Gastrocnemius medialis (tissue), 4 donors: Measurements from ENCODE around the gene LRIG1. TPM values are rescaled to one million over a fixed set of nuclear protein-coding genes. Genes with fewer than 3 reads are reported as not detected.

ENCODE experiments used
- ATAC-seq, 2 donors: fragments of 150-250 bp; one replicate each; pipeline ENCODE4 v1.9.1; 2016
- DNase-seq, 2 donors: peaks; one replicate each; pipeline ENCODE4 v3.0.0-alpha.2; 2019
- H3K27ac ChIP-seq, 4 donors: fragments of 200-600 bp; sonication (generic); 1 replicate in 1 of 4; 2 replicates in 3 of 4; pipeline ENCODE4 v1.5.1; 2016 to 2018; ENCODE audit warnings: mild to moderate bottlenecking in 2 of 4, moderate library complexity in 1 of 4
- H3K27me3 ChIP-seq, 3 donors: fragments of 200-600 bp; sonication (generic) in 2 of 3; 1 replicate in 1 of 3; 2 replicates in 2 of 3; pipeline versions ENCODE4 v1.5.1 to v1.6.0; 2016 to 2019; ENCODE audit warnings: mild to moderate bottlenecking in 1 of 3, moderate library complexity in 1 of 3
- H3K36me3 ChIP-seq, 2 donors: fragments of 200-600 bp; sonication (generic) in 1 of 2; one replicate each; pipeline ENCODE4 v1.5.1; 2017 to 2018
- H3K4me1 ChIP-seq, 2 donors: fragments of 200-600 bp; sonication (generic) in 1 of 2; one replicate each; pipeline ENCODE4 v1.5.1; 2016 to 2017; ENCODE audit warnings: mild to moderate bottlenecking in 2 of 2
- H3K4me3 ChIP-seq, 4 donors: fragments of 200-600 bp; sonication (generic) in 3 of 4; 1 replicate in 1 of 4; 2 replicates in 3 of 4; pipeline ENCODE4 v1.5.1; 2016 to 2019; ENCODE audit warnings: mild to moderate bottlenecking in 2 of 4
- H3K9me3 ChIP-seq, 3 donors: fragments of 200-600 bp; sonication (generic) in 2 of 3; 1 replicate in 1 of 3; 2 replicates in 2 of 3; pipeline ENCODE4 v1.5.1; 2016 to 2019
- POLR2A ChIP-seq, 2 donors: fragments of 450-650 bp; IDR thresholded peaks; one replicate each; pipeline ENCODE4 v1.6.1; 2017; ENCODE audit warnings: antibody characterized with exemption in 2 of 2, mild to moderate bottlenecking in 2 of 2, moderate library complexity in 2 of 2
- in situ Hi-C, 4 donors: fragments of 200-750 bp; cut with MboI; loops; one replicate each; pipeline versions ENCODE4 v1.15.0 to v1.8.0; 2017; ENCODE audit warnings: low sequenced_read_pairs in 4 of 4
- intact Hi-C: fragments of 100-400 bp; cut with DNase I; formaldehyde crosslinking; loops from one replicate; pipeline ENCODE4 v1.15.1; 2023; ENCODE audit warnings: low total_unique reads
- total RNA-seq, 4 donors: library from RNA; depleted of rRNA; stranded (reverse); fragments of >200 nt; gene quantifications; one replicate each; pipeline versions ENCODE4 v1.1.0 to v1.2.3, GENCODE V29; 2016
- TF ChIP-seq, protein P1 (sequence below), 5 experiments: fragments of 450-650 bp in 3 of 5; fragments of 200-600 bp in 2 of 5; sonication (generic) in 2 of 5; IDR thresholded peaks in 4 of 5; conservative IDR thresholded peaks in 1 of 5; 1 replicate in 4 of 5; 2 replicates in 1 of 5; pipeline ENCODE4 v1.5.1; 2016 to 2019; ENCODE audit warnings: antibody characterized with exemption in 5 of 5, mild to moderate bottlenecking in 3 of 5, moderate library complexity in 3 of 5

LRIG1 gene
- total RNA-seq, 4 donors from 2014 or later = 45.3 to 103 (median 58.6) TPM

DNA sequence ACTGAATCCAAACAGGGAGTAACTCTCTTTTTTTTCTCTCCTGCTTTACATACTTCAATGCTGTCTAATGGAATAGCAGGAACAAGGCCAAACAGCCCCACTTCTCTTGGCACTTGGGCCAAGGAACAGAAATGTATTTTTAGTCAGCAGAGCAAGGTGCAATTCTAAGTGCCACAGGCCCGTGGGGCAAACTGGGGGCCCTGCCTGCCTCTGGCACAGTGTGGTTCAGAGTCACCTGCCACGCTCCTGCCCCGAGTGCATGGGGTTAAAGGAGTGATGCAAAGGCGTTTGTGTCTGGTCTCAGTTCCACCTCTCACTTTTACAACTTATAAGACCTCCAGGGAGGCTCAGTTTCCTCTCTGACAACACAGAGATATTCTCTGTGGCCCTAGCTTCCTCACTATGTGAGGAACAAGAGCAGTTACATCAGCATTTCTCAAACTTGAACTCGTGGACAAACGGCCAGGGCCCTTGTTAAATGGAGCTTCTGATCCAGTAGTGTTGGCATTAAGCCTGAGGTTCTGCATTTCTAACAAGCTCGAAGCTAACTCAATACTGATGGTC, 51.3 kb downstream of the LRIG1 start:
- in situ Hi-C loops (no loop called here), intact Hi-C loops (no loop called here)
- no peak for DNase-seq
- Histone ChIP-seq H3K4me3 (no peak overlapping the region), H3K27ac (peak overlapping the region; percentile 84 to 93 (median 92)), H3K4me1 (peaks cover 72 to 73% of the 10 kb centered on the region in 2 donors), H3K36me3 (no peaks in the 10 kb centered on the region), H3K27me3 (no peaks in the 10 kb centered on the region), H3K9me3 (no peaks in the 10 kb centered on the region)
- ATAC-seq = no peak
- no peak for TF ChIP-seq POLR2A (IDR thresholded peaks at IDR 0.05)

DNA sequence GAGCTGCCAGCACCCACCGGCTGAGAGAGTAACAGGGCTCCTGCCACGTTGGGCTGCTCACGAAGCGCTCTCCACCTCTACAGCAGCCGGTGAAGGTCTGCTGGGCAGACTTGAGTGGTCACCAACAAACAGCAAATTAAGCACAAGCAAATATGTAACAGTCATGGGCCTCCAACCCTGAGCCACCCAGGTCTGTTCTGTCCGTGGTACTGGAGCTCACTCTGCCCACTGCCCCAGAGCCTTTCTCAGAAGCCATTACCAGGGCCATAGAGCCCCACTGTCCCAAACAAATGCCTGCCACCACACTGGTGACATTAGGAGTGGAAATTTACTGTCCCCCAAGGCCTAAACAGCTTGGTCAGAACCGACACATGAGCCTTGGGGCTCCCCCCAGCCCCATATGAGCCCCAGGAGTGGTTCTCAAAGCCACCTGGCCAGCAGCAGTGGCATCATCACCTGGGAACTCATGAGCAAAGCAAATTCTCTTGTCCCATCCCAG, 56.6 kb downstream of the LRIG1 start:
- in situ Hi-C loops (no loop called here), intact Hi-C loops (no loop called here)
- H3K9me3 ChIP-seq = no peaks in the 10 kb centered on the region
- no peak overlapping the region for H3K4me3 ChIP-seq
- TF ChIP-seq, protein P1, sequence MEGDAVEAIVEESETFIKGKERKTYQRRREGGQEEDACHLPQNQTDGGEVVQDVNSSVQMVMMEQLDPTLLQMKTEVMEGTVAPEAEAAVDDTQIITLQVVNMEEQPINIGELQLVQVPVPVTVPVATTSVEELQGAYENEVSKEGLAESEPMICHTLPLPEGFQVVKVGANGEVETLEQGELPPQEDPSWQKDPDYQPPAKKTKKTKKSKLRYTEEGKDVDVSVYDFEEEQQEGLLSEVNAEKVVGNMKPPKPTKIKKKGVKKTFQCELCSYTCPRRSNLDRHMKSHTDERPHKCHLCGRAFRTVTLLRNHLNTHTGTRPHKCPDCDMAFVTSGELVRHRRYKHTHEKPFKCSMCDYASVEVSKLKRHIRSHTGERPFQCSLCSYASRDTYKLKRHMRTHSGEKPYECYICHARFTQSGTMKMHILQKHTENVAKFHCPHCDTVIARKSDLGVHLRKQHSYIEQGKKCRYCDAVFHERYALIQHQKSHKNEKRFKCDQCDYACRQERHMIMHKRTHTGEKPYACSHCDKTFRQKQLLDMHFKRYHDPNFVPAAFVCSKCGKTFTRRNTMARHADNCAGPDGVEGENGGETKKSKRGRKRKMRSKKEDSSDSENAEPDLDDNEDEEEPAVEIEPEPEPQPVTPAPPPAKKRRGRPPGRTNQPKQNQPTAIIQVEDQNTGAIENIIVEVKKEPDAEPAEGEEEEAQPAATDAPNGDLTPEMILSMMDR (IDR thresholded peaks at IDR 0.05 in 4 of 5, conservative IDR thresholded peaks at IDR 0.05 in 1 of 5) = no peak
- TF ChIP-seq POLR2A (IDR thresholded peaks at IDR 0.05) = no peak
- H3K36me3 ChIP-seq = no peaks in the 10 kb centered on the region
- DNase-seq (no peak), ATAC-seq (no peak)
- peak overlapping the region; percentile 78 to 95 (median 86) for H3K27ac ChIP-seq
- peaks cover 66 to 71% of the 10 kb centered on the region in 2 donors for H3K4me1 ChIP-seq
- H3K27me3 ChIP-seq = no peaks in the 10 kb centered on the region

DNA sequence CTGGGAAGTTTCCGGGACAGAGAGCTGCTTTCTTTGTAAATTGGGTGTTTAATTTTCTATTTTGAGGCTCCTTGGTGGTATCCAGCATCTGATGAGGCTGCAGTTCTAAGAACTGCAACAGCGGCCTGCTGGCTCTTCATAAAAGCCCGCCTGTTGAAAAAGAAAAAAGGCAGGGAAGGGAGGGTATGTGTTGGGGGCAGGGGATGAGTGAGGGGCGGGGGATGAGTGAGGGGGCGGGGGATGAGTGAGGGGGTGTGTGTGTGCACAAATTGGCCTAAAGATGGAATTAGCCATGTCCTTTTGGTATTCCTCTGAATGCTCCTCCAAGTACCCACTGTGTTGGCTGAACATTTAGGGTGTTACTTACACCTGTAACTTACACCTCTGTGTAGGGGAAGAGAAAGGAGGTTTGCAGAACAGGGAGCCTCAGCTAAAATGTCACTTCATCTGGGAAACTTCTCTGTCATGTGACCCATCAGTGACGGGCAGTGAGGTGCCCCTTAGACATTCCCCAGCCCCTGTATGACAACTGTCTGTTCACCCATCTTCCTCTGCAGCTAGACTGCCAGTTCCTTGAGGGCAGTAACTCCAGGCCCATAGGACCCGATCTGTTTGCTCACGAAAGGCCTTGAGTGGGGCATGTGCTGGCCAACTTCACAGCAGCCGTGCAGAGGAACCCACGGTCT, 57.6 kb downstream of the LRIG1 start:
- peak overlapping the region; percentile 20 to 49 (median 36) for H3K4me3 ChIP-seq
- no peak for TF ChIP-seq POLR2A (IDR thresholded peaks at IDR 0.05)
- TF ChIP-seq, protein P1 (IDR thresholded peaks at IDR 0.05 in 4 of 5, conservative IDR thresholded peaks at IDR 0.05 in 1 of 5) = no peak
- in situ Hi-C loops (no loop called here), intact Hi-C loops (loop anchor here (2.0 kb wide), 1 partner anchor 56 kb away; no protein-coding TSS in a partner anchor)
- ATAC-seq (no peak), DNase-seq (no peak)
- H3K9me3 ChIP-seq = no peaks in the 10 kb centered on the region
- no peaks in the 10 kb centered on the region for H3K36me3 ChIP-seq
- no peaks in the 10 kb centered on the region for H3K27me3 ChIP-seq
- H3K4me1 ChIP-seq = peaks cover 62 to 63% of the 10 kb centered on the region in 2 donors
- H3K27ac ChIP-seq = peak overlapping the region; percentile 78 to 95 (median 86)

DNA sequence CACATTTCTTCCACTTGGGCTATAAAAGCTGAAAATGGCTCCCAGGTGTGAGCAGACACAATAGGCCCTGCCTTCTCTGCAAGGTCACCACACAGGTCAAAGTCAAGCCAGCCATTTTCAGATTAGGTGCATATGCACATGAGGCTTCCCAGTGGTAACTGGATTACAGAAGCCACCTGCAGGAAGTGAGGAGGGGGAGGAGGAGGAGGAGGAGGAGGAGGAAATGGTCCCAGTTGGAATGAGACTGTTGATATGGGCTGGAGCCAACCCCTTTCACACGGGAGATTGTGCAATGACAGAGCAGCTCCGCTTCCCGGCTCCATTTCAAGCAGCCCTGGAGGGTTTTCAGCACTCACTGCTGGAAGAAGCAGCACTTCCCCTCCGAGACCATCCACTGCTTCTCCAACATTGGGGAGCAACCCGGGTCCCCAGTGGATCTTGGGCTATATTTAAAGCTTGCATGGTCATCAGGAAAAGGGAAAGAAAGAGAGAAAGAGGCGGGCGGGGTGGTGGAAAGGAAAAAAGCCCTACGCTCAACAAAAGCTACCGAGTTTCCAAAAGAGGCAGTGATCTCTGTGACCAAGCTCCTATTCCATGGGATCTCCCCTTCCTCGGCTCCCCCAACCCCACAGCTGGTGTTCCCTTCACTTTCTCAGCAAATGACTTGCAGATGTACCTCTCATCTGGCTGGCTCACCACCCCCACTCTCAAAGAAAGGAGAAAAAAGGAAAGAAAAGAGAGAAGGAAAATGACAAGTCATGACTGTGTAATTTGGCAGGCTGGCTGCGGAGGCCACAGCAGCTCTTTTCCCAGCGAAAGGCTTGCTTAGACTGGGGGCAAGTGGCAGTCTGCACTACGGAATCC, 58.3 kb downstream of the LRIG1 start:
- ATAC-seq (peak; percentile 94 to 96), DNase-seq (peak; percentile 81 to 85)
- H3K36me3 ChIP-seq = no peaks in the 10 kb centered on the region
- no peaks in the 10 kb centered on the region for H3K9me3 ChIP-seq
- in situ Hi-C loops = no loop called here
- peak overlapping the region; percentile 78 to 95 (median 86) for H3K27ac ChIP-seq
- peaks cover 56 to 60% of the 10 kb centered on the region in 2 donors for H3K4me1 ChIP-seq
- intact Hi-C loops = loop anchor here (2.0 kb wide), 1 partner anchor 56 kb away; no protein-coding TSS in a partner anchor
- H3K27me3 ChIP-seq = no peaks in the 10 kb centered on the region
- no peak for TF ChIP-seq POLR2A (IDR thresholded peaks at IDR 0.05)
- TF ChIP-seq, protein P1 (IDR thresholded peaks at IDR 0.05 in 4 of 5, conservative IDR thresholded peaks at IDR 0.05 in 1 of 5) = peak in 1 of 5 experiments; percentile 6
- H3K4me3 ChIP-seq = peak overlapping the region; percentile 20 to 49 (median 36)
